ENCODE data around the gene TOLLIP.

The TOLLIP gene

GRCh38 chr11:1274501-1274900 lies 34.9 kb downstream of the TOLLIP start:
- TF ChIP-seq CTCF (IDR thresholded peaks at IDR 0.05; ENCODE audit: low read length, missing control alignments) = no peak
- H3K4me3 ChIP-seq (replicated peaks; ENCODE audit: low read depth, low read length) = no peak overlapping the region
- DNase-seq (ENCODE audit: low read depth) = no peak

DNA sequence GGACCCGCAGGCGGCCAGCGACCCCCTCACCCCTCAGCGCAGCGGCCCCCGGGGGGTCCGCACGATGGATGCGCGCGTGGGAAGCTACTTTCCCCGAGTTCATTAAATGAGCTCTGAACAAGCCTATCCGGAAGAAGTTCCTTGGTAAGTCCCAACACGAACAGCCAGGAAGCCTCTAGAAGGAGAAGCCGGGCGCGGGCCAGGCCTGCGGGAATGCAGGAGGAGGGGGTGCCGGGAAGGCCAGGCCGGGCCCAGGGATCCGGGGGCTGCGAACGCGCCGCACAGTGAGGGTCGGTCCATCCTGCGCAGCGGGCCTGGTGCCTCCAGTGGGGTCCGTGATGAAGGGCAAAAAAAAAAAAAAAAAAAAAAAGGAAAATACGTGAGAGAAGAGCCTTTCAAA lies 36.9 kb downstream of the TOLLIP start:
- DNase-seq (ENCODE audit: low read depth) = no peak
- H3K4me3 ChIP-seq (replicated peaks; ENCODE audit: low read depth, low read length) = no peak overlapping the region
- no peak for TF ChIP-seq CTCF (IDR thresholded peaks at IDR 0.05; ENCODE audit: low read length, missing control alignments)

- H3K4me3 ChIP-seq (replicated peaks; ENCODE audit: low read depth, low read length) = no peak overlapping the region
- no peak for DNase-seq (ENCODE audit: low read depth)
- TF ChIP-seq CTCF (IDR thresholded peaks at IDR 0.05; ENCODE audit: low read length, missing control alignments) = no peak
These were observed 37.5 kb downstream of the TOLLIP start for GRCh38 chr11:1271927-1272326.

DNA sequence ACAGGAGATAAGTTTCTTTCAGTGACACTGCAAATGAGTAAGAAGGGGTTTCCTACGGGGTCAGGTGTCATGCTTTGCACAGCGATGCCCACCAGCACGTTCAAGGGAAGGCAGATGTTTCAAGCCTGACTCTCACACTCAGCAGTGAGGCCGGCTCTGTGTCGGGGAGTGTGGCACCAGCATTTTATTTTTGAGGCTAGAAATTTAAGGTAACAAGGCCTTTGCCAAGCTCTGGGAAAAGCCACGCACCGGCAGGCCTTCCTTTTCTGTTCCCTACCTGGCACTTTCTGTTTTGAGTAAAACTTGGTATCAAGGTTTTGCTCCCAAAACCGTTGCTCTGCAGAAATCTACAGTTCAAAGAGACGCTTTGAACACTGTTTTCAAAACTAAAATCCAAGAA lies 38.0 kb downstream of the TOLLIP start:
- H3K4me3 ChIP-seq (replicated peaks; ENCODE audit: low read depth, low read length) = no peak overlapping the region
- DNase-seq (ENCODE audit: low read depth) = no peak
- TF ChIP-seq CTCF (IDR thresholded peaks at IDR 0.05; ENCODE audit: low read length, missing control alignments) = no peak

DNA sequence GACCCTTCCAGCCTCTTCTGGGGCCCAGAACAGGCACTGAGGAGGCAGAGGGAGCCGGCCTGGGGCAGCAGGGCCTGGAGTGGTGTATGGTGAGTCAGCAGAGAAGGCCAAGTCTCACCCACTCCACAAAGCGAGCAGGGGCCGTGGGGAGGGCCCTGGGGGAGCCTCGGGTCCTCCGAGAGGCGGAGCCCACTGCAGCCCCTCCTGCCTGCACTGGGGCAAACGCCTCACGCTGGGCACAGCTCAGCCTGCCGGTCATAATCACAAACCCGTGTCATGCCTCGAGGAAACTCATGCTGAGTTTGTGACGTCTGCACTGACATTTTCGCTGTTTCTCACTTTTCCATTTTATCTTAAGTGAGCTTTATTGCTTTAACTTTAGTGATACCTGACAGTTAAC lies 38.4 kb downstream of the TOLLIP start:
- no peak for DNase-seq (ENCODE audit: low read depth)
- no peak overlapping the region for H3K4me3 ChIP-seq (replicated peaks; ENCODE audit: low read depth, low read length)
- no peak for TF ChIP-seq CTCF (IDR thresholded peaks at IDR 0.05; ENCODE audit: low read length, missing control alignments)

DNA sequence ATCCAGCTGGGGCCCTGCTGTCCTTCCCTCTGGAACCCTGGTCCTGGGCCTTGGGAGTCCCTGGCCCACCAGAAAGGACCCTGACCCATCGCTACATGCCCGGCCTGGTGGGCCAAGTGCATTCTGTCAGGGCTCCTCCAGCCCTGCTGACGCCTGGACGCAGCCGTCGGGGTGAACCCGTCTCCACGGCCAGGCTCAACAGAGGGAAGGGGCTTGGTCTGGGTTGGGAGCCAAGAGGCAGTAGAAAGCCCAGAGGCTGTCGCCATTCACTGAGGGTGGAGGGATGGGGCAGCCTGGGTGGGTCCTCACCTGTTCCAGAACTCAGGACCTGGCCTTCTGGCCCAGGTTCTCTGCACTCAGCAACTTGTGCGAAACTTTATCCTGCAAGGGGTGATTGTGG lies 39.0 kb downstream of the TOLLIP start:
- no peak for TF ChIP-seq CTCF (IDR thresholded peaks at IDR 0.05; ENCODE audit: low read length, missing control alignments)
- no peak overlapping the region for H3K4me3 ChIP-seq (replicated peaks; ENCODE audit: low read depth, low read length)
- no peak for DNase-seq (ENCODE audit: low read depth)

- no peak for TF ChIP-seq CTCF (IDR thresholded peaks at IDR 0.05; ENCODE audit: low read length, missing control alignments)
- no peak overlapping the region for H3K4me3 ChIP-seq (replicated peaks; ENCODE audit: low read depth, low read length)
- DNase-seq (ENCODE audit: low read depth) = no peak
These were observed 39.5 kb downstream of the TOLLIP start for GRCh38 chr11:1269957-1270356.
